ENCODE measurements around the gene VCL. TPM values are rescaled to one million over a fixed set of nuclear protein-coding genes. Genes with fewer than 3 reads are reported as not detected.

The VCL gene
- total and polyA plus RNA-seq, 2 donors (not counting 1 experiment from before 2014, with no cell fraction given), result 161 to 316 TPM

GRCh38 chr10:74151879-74152722 is 154.2 kb downstream of the VCL start:
- Histone ChIP-seq H3K9ac (ENCODE audit: insufficient read depth, low read length) (peak overlapping the region; percentile 75), H3K36me3 (ENCODE audit: control insufficient read depth, insufficient read depth, low read length) (no peaks in the 10 kb centered on the region), H3K27me3 (ENCODE audit: control insufficient read depth, insufficient read depth, low read length) (no peaks in the 10 kb centered on the region), H3K4me2 (ENCODE audit: extremely low read depth, insufficient read depth, low read length) (peak overlapping the region; percentile 92), H3K27ac (ENCODE audit: insufficient read depth, low read length) (peak overlapping the region; percentile 97), H3K79me2 (ENCODE audit: control insufficient read depth, insufficient read depth, low read length) (peaks cover 30% of the 10 kb centered on the region), H3K4me3 (replicated peaks in 1 of 4; ENCODE audit: control extremely low read depth in 1 of 4, insufficient read depth in 1 of 4, low read depth in 3 of 4, low read length in 4 of 4) (peak overlapping the region; percentile 84 to 98 (median 88)), H4K20me1 (ENCODE audit: control insufficient read depth, extremely low read depth, insufficient read depth, low read length) (no peaks in the 10 kb centered on the region), H3K9me3 (ENCODE audit: control insufficient read depth, insufficient read depth, low read depth, low read length) (no peaks in the 10 kb centered on the region), H2AFZ (ENCODE audit: low read length) (peak overlapping the region; percentile 100), H3K4me1 (ENCODE audit: control insufficient read depth, extremely low read depth, insufficient read depth, low read length) (no peaks in the 10 kb centered on the region)
- TF ChIP-seq EZH2 (IDR thresholded peaks at IDR 0.05; ENCODE audit: low read length, missing control alignments), result no peak
- TF ChIP-seq, protein P1, sequence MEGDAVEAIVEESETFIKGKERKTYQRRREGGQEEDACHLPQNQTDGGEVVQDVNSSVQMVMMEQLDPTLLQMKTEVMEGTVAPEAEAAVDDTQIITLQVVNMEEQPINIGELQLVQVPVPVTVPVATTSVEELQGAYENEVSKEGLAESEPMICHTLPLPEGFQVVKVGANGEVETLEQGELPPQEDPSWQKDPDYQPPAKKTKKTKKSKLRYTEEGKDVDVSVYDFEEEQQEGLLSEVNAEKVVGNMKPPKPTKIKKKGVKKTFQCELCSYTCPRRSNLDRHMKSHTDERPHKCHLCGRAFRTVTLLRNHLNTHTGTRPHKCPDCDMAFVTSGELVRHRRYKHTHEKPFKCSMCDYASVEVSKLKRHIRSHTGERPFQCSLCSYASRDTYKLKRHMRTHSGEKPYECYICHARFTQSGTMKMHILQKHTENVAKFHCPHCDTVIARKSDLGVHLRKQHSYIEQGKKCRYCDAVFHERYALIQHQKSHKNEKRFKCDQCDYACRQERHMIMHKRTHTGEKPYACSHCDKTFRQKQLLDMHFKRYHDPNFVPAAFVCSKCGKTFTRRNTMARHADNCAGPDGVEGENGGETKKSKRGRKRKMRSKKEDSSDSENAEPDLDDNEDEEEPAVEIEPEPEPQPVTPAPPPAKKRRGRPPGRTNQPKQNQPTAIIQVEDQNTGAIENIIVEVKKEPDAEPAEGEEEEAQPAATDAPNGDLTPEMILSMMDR (conservative IDR thresholded peaks at IDR 0.05 in 1 of 2, IDR thresholded peaks at IDR 0.05 in 1 of 2; ENCODE audit: low read depth in 1 of 2, low read length in 2 of 2), result no peak
- no peak for DNase-seq (ENCODE audit: low read depth in 2 of 2)

DNA sequence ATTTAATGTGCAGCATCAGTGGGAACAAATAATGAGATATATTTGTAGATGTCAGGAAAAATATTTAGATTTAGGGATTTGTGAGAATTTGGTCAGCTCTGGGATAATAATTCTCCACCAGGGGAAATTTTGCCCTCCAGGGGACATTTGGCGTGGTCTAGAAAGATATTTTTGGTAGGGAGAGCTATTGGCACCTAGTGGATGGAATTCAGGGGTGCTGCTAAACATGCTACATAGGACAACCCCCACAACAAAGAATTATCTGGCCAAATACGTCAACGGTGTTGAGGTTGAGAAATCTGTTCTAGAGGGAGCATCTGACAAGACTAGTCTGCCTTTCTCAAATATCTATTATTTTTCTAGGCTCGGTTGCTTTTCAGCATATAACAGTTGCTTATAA is 155.2 kb downstream of the VCL start:
- Histone ChIP-seq H3K9ac (ENCODE audit: insufficient read depth, low read length) (no peak overlapping the region), H3K79me2 (ENCODE audit: control insufficient read depth, insufficient read depth, low read length) (peaks cover 26% of the 10 kb centered on the region), H2AFZ (ENCODE audit: low read length) (no peak overlapping the region), H3K4me2 (ENCODE audit: extremely low read depth, insufficient read depth, low read length) (no peak overlapping the region), H3K9me3 (ENCODE audit: control insufficient read depth, insufficient read depth, low read depth, low read length) (no peaks in the 10 kb centered on the region), H3K4me3 (replicated peaks in 1 of 4; ENCODE audit: control extremely low read depth in 1 of 4, insufficient read depth in 1 of 4, low read depth in 3 of 4, low read length in 4 of 4) (peak overlapping the region in 1 of 4 experiments; percentile 2), H3K36me3 (ENCODE audit: control insufficient read depth, insufficient read depth, low read length) (no peaks in the 10 kb centered on the region), H3K27me3 (ENCODE audit: control insufficient read depth, insufficient read depth, low read length) (no peaks in the 10 kb centered on the region), H3K4me1 (ENCODE audit: control insufficient read depth, extremely low read depth, insufficient read depth, low read length) (no peaks in the 10 kb centered on the region), H4K20me1 (ENCODE audit: control insufficient read depth, extremely low read depth, insufficient read depth, low read length) (no peaks in the 10 kb centered on the region), H3K27ac (ENCODE audit: insufficient read depth, low read length) (no peak overlapping the region)
- TF ChIP-seq EZH2 (IDR thresholded peaks at IDR 0.05; ENCODE audit: low read length, missing control alignments), result no peak
- TF ChIP-seq, protein P1 (conservative IDR thresholded peaks at IDR 0.05 in 1 of 2, IDR thresholded peaks at IDR 0.05 in 1 of 2; ENCODE audit: low read depth in 1 of 2, low read length in 2 of 2), result peak; percentile 49 to 52
- peak; percentile 47 to 69 for DNase-seq (ENCODE audit: low read depth in 2 of 2)

DNA sequence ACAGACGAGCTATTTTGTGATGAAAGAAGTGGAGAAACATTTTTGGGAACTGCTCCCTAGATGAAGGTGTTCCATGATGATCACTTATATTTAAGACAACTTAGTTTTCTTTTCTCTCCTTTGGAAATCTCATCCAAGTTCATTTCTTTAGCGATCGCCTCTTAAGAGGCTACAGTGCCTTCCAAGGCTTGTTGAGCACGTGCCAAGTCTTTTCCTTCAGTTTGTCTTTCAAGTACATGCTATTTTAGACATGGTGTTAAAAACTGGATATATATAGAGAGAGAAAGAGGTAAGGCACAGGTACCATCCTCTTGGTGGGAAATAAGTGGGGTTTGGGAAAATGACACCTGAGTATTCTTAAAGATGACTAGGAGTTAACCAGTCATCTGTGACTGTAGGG is 155.8 kb downstream of the VCL start:
- DNase-seq (ENCODE audit: low read depth in 2 of 2), result no peak
- Histone ChIP-seq H3K4me2 (ENCODE audit: extremely low read depth, insufficient read depth, low read length) (no peak overlapping the region), H4K20me1 (ENCODE audit: control insufficient read depth, extremely low read depth, insufficient read depth, low read length) (no peaks in the 10 kb centered on the region), H3K27ac (ENCODE audit: insufficient read depth, low read length) (no peak overlapping the region), H2AFZ (ENCODE audit: low read length) (no peak overlapping the region), H3K27me3 (ENCODE audit: control insufficient read depth, insufficient read depth, low read length) (no peaks in the 10 kb centered on the region), H3K36me3 (ENCODE audit: control insufficient read depth, insufficient read depth, low read length) (no peaks in the 10 kb centered on the region), H3K9ac (ENCODE audit: insufficient read depth, low read length) (no peak overlapping the region), H3K4me3 (replicated peaks in 1 of 4; ENCODE audit: control extremely low read depth in 1 of 4, insufficient read depth in 1 of 4, low read depth in 3 of 4, low read length in 4 of 4) (peak overlapping the region in 1 of 4 experiments; percentile 2), H3K79me2 (ENCODE audit: control insufficient read depth, insufficient read depth, low read length) (peaks cover 20% of the 10 kb centered on the region), H3K9me3 (ENCODE audit: control insufficient read depth, insufficient read depth, low read depth, low read length) (no peaks in the 10 kb centered on the region), H3K4me1 (ENCODE audit: control insufficient read depth, extremely low read depth, insufficient read depth, low read length) (no peaks in the 10 kb centered on the region)
- TF ChIP-seq, protein P1 (conservative IDR thresholded peaks at IDR 0.05 in 1 of 2, IDR thresholded peaks at IDR 0.05 in 1 of 2; ENCODE audit: low read depth in 1 of 2, low read length in 2 of 2), result no peak
- no peak for TF ChIP-seq EZH2 (IDR thresholded peaks at IDR 0.05; ENCODE audit: low read length, missing control alignments)
